Smooth muscle cell of the pulmonary artery (primary cell): ENCODE results near the gene SMAD6. TPM values are rescaled to one million over a fixed set of nuclear protein-coding genes. Genes with fewer than 3 reads are reported as not detected.

Experiments
- total RNA-seq: library from RNA; depleted of rRNA; stranded (reverse); fragments of >200 nt; gene quantifications from 2 replicates; pipeline ENCODE4 v1.2.3, GENCODE V29; 2014

Gene SMAD6
- 20.8 and 27.9 TPM in 2 replicates for total RNA-seq

DNA sequence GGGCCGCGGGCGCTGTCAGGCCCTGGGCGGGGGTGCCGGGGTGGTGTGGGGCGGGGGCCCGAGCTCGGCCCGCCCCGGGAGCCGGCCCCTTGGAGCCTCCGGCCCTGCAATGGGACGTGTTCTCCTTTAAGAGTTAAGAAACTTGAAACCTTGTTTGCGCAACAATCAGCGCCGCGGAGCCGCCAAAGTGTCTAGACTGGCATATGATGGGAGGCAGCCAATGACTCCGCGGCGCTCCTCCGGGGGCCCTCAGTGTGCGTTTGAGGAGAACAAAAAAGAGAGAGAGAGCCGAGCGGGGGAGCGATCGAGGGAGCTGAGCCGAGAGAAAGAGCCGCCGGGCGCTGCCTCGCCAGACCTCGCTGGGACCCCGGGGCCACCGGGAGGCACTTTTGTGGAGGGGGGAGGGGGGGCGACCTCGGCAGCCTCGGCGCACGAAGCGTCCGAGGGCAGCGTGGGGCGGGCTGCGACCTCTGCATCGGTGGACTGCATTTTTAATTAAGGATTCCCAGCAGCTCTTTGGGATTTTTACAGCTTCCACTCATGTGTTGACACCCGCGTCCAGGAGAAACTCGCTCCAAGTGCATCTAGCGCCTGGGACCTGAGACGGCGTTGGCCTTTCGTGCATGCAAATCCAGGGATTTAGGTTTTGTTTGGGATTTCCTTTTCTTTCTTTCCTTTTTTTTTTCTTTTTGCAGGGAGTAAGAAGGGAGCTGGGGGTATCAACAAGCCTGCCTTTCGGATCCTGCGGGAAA, at the start of gene SMAD6:
Gene SMAD6 (plus strand): TSS at position 202 of the 752 bp plus-strand sequence. CDS start 1,023 bp downstream, outside the sequence.

Other genes with a start within 250 kb of the SMAD6 start
- 17.3 and 23.8 TPM in 2 replicates for gene SNAPC5, start 204.5 kb upstream of the SMAD6 start, total RNA-seq
- gene RPL4, start 197.4 kb upstream of the SMAD6 start, total RNA-seq: 3,026 and 3,138 TPM in 2 replicates
- 5.8 and 11.7 TPM in 2 replicates for gene ZWILCH, start 196.9 kb upstream of the SMAD6 start, total RNA-seq
- gene LCTL, start 136.2 kb upstream of the SMAD6 start, total RNA-seq: 0.17 and 1.6 TPM in 2 replicates